Dedifferentiated amniotic fluid mesenchymal stem cell (primary cell): ENCODE results near the gene UBASH3A.
"Not testable (repeated sequence)": the region's sequence is repeated elsewhere in the genome, so short reads cannot be mapped to it uniquely, and the experiment has no call there.

Experiments
- DNase-seq: peaks from one replicate; pipeline ENCODE4 v3.0.0-alpha.2; 2016; ENCODE audit errors: extremely low spot score

Gene UBASH3A

DNA sequence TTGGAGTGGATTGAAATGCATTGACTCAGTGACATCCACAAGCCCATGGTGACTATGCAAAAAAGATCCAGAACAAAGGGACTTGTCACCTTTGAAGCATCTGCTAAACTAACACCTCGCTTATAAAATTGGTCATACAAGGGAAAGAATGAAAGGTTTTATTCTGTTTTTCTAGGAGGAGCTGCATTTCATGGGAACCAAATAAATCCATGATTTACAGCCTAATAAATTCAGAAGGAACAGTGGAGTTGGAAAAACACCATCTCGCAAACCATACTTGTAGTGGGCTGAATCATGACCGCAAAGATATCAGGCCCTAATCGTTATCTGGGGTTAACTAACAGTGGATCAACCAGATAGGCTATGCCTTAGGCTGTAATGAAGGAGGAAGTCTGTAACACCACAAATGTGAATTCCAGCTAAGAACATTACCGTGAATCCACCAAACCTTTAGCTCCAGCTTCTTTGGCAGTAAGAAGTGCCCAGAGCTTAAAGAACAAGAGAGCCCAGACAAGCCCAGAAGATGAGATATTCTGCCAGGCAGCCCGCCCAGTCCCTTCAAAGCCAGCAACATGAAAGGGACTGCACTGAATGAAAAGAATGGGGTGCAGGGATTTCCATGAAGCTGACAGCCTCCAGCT lies 64.9 kb downstream of the UBASH3A start:
- DNase-seq: no peak

DNA sequence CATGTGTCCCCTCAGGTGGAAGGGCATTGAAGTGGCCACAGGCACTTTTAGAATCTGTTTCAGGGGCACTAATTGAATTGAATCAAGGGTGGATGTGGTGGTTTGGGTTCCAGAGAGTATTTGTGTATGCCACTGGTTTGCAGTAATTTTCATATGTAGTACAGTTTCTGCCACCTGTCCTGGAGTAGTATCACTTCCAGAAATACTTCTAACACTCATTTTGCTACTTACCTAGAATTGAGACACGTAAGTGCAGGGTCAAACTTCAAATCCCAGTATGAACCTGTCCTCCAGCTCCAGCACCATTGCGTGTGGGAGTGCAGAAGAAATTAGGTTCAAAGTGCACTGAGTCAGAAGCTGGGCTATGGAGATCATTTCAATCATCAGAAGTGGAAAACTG lies 65.6 kb downstream of the UBASH3A start:
- no peak for DNase-seq

GRCh38 chr21:42469726-42470125 lies 66.0 kb downstream of the UBASH3A start:
- DNase-seq: not testable (repeated sequence)

- no peak for DNase-seq
Measured at GRCh38 chr21:42471206-42471605, 67.5 kb downstream of the UBASH3A start.

- DNase-seq: no peak
Measured at GRCh38 chr21:42471716-42472330, 68.1 kb downstream of the UBASH3A start.

- DNase-seq: no peak
Measured at GRCh38 chr21:42472521-42472920, 68.8 kb downstream of the UBASH3A start.

GRCh38 chr21:42473498-42474042 lies 69.9 kb downstream of the UBASH3A start:
- DNase-seq: no peak

DNA sequence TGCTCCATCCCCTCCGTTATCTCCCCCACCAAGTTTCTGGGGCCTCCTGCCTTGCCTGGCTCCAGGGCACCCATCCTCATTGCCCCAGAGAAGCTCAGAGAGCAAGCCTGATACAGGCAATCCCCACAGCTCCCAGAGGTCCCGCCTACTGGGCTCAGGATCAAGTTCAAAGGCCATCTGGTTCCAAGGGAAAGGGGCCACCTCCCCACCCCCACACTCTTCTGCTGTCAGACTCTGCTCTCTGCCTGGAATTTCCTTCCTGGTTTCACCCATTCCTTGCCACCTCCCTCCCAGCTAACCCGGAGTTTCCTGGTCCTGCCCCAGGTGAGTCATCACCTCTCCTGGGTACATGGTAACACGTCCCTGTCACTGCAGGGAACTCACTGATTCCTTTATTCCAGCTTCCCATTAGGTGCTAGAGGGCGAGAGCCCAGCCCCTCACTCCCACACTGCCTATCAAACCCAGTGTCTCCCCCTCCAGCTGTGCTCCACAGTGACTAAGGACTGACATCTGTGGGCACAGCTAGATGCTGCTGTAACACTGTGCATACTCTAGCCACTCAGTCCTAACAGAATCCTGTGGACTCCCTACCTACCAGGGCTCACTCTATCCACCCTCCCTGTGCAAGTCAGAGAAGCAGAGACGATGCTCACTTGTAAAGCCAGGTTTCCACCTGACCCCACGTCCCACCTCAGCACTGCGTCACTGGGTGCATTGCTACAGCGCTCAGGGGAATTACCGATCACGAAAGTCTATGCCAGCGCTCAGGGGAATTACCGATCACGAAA lies 70.5 kb downstream of the UBASH3A start:
- DNase-seq: no peak

DNA sequence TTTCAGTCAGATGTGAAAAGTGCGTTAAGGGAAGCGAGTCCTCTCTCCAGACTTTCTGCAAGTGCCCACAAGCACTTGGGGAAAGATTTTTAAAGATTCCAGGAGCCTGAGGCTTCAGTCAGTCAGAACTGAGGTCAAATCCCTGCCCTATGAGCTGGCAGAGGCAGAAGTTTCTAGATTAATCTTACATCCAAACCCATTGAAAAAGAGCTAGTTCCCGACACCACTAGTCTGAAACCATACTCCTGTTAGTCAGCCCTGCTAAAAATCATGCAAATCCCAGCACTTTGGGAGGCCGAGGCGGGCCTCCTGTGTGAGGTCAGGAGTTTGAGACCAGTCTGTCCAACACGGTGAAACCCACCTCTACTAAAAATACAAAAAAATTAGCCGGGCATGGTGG lies 71.3 kb downstream of the UBASH3A start:
- DNase-seq: no peak

- no peak for DNase-seq
Measured at GRCh38 chr21:42475526-42476387, 72.1 kb downstream of the UBASH3A start.

DNA sequence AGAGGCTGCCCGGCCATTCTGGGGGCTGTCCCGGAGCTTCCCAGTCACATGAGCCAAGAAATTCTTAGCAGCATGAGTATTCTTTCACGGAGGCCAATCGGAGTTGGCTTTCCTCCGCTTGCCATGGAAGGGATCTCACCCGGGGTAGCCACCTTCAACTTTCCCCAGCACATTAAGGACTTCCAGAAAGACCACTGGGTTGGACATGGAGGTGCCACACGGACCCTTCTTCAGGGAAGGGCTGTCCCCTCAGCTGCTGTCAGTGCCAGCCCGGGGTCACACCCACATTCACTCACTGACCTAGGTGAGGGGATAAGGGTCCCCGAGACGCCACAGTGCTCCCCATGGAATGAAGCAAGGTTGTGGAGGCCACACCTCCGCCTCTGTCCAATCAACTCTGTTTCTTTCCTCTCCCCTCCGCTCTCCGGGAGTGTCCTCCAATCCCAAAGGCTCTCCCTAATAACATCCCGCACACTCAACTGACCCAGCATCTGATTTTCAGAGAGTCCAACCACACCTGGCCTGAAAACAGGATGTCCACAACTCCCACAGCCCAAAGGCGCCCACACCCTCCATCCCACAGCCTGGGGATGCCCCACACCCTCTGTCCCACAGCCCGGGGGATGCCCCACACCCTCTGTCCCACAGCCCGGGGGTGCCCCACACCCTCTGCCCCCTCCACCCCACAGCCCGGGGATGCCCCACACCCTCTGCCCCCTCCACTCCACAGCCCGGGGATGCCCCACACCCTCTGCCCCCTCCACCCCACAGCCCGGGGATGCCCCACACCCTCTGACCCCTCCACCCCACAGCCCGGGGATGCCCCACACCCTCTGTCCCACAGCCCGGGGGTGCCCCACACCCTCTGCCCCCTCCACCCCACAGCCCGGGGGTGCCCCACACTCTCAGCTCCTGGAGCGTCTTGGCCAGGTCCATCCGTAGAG lies 73.0 kb downstream of the UBASH3A start:
- DNase-seq: no peak

DNA sequence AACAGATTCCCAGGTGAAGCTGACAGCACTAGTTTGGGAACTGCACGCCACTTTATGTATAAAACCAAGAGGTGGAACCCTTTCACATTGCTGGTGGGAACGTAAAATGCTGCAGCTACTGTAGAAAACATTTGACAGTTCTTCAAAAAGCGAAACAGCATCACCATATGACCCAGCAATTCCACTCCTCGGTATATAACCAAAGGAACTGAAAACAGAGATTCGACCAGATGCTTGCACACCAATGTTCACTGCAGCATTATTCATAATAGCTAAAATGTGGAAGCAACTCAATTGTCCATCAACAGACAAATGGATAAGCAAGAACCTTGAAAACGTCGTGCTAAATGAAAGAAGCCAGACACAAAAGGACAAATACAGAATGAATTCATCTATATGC lies 74.8 kb downstream of the UBASH3A start:
- DNase-seq: no peak

DNA sequence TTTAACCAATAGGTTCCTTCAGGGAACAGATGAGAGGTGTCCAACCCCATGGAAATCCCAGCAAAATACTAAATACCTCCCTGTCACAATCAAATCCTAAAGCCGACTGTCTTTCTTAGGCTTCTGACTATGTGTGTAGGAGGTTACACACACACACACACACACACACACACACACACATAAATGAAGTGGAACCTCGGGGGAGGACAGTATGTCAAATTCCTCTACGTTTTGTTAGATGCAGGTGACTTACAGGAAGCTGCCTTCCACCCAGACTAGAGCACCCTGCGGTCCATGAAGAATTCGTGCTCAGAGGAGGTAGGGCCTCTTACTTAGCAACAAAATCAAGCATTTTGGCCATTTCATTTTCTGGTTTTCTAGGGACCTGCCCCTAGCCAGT lies 75.9 kb downstream of the UBASH3A start:
- DNase-seq: no peak

- DNase-seq: no peak
Measured at GRCh38 chr21:42480736-42481135, 77.0 kb downstream of the UBASH3A start.

- DNase-seq: no peak
Measured at GRCh38 chr21:42481169-42481568, 77.5 kb downstream of the UBASH3A start.

DNA sequence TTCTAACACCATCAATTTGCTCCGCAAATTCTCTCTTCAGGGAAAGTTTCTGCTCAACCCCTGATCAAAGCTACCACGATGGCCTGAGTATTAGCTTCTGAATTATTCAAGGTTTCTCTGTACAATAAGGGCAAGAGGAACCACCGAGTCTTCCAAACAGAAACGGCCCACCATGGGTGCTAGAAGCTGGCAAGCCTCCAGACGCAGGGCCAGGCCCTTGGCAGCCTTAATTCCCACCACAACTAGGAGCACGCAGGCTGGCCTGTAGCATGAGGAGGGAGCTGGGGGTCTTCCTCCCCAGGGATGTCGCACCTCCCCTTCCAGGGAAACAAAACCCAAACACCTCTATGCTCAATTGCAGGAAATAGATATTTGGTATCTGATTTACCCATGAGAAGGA lies 81.3 kb downstream of the UBASH3A start:
- DNase-seq: no peak

DNA sequence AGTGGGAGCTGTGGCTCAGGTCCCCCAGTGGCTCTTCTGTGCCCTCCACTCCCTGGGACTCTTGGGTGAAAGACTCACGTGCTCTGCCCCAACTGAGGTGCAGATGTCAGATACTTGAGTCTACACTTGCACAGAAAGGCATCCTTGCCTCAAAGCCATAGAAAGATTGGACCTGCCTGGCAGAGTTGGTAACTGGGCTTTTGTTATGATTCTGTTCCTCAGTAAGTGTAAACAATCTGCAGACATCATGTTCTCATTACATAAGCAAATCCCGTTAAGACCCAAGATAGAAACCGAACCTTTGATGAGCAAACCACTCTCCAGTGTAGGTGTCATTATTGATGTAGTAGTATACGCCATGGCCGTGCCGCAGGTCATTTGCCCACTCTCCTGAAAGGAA lies 82.4 kb downstream of the UBASH3A start:
- no peak for DNase-seq

DNA sequence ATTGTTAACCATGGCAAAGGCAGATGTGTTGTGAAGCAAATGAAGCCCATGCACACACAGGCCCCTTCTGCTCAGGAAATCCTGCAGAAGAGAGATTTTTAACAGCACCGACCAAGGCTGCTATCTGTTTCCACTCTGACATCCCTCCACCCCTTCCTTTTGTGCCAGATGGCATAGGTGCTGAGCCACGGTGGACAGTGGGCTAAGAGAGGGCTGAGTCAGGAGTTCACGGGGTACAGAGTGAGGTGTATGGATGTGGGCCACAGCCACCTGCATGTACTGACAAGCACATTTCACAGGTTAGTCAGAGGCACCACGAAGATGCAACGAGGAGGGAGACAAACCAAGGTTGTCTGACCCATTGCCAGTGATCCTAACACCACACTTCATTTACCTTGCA lies 82.8 kb downstream of the UBASH3A start:
- DNase-seq: no peak

DNA sequence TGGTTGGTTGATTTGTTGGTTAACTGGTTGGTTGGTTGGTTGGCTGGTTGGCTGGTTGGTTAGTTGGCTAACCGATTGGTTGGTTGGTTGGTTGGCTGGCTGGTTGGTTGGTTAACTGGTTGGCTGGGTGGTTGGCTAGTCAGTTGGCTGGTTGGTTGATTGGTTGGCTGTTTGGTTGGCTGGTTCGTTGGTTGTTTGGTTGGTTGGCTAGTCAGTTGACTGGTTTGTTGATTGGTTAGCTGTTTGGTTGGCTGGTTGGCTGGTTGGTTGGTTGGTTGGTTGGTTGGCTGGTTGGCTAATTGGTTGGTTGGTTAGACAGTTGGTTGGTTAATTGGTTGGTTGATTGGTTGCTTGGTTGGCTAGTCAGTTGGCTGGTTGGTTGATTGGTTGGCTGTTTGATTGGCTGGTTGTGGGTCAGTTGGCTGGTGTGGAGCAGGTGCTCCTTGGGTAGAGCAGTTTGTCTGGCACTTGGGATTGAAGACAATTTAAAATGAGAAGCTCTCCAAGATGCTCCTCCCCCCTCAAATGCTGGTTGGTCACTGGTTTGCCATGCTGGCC lies 85.4 kb downstream of the UBASH3A start:
- DNase-seq: no peak

- DNase-seq: no peak
Measured at GRCh38 chr21:42489991-42490390, 86.3 kb downstream of the UBASH3A start.
